Body of pancreas (tissue), 4 donors: ENCODE data around the gene FPGT. TPM values are rescaled to one million over a fixed set of nuclear protein-coding genes. Genes with fewer than 3 reads are reported as not detected.
"Not testable (repeated sequence)": the region's sequence is repeated elsewhere in the genome, so short reads cannot be mapped to it uniquely, and the experiment has no call there.

Experiments
- ATAC-seq: fragments of 150-250 bp; one replicate; pipeline ENCODE4 v1.9.1; 2016
- DNase-seq, 4 donors: peaks; one replicate each; pipeline ENCODE4 v3.0.0-alpha.2; 2019
- H3K27ac ChIP-seq, 4 donors: fragments of 200-600 bp; sonication (generic); 1 replicate in 3 of 4; 2 replicates in 1 of 4; pipeline versions ENCODE4 v1.5.1 to v1.6.1; 2016 to 2019; ENCODE audit warnings: mild to moderate bottlenecking in 1 of 4, mixed read lengths in 1 of 4, moderate library complexity in 1 of 4
- H3K27me3 ChIP-seq, 2 donors: fragments of 200-600 bp; sonication (generic); one replicate each; pipeline ENCODE4 v1.6.0; 2016; ENCODE audit warnings: mild to moderate bottlenecking in 1 of 2
- H3K36me3 ChIP-seq, 2 donors: fragments of 200-600 bp; sonication (generic); replicated peaks in 1 of 2; 2 replicates each; pipeline ENCODE4 v1.5.1; 2016; ENCODE audit warnings: low read depth in 2 of 2; ENCODE audit not compliant: insufficient read depth in 1 of 2
- H3K4me1 ChIP-seq: fragments of 200-600 bp; sonication (generic); one replicate; pipeline ENCODE4 v1.6.0; 2016
- H3K4me3 ChIP-seq, 2 donors: fragments of 200-600 bp; sonication (generic); 1 replicate in 1 of 2; 2 replicates in 1 of 2; pipeline ENCODE4 v1.5.1; 2016 to 2019
- H3K9me3 ChIP-seq, 3 donors: fragments of 200-600 bp; sonication (generic); 1 replicate in 2 of 3; 2 replicates in 1 of 3; pipeline ENCODE4 v1.5.1; 2016
- POLR2A ChIP-seq, 3 donors: fragments of 450-650 bp; IDR thresholded peaks; one replicate each; pipeline ENCODE4 v1.6.1; 2016; ENCODE audit warnings: antibody characterized with exemption in 3 of 3, mild to moderate bottlenecking in 2 of 3
- WGBS, 2 donors: methylation state at CpG; one replicate each; pipeline ENCODE4 v1.1.5; 2017; 5-methylcytosine and 5-hydroxymethylcytosine counted together
- intact Hi-C: fragments of 100-400 bp; cut with DNase I; formaldehyde crosslinking; loops from one replicate; pipeline ENCODE4 v1.15.1; 2023
- total RNA-seq, 2 donors: library from RNA; depleted of rRNA; stranded (reverse); fragments of >200 nt; gene quantifications; one replicate each; pipeline ENCODE4 v1.1.0, GENCODE V29; 2016
- TF ChIP-seq, protein P1 (sequence below), 7 experiments: fragments of 450-650 bp in 4 of 7; fragments of 200-600 bp in 3 of 7; sonication (generic) in 3 of 7; IDR thresholded peaks; one replicate each; pipeline ENCODE4 v1.5.1; 2016 to 2019; ENCODE audit warnings: antibody characterized with exemption in 7 of 7

FPGT gene
- total RNA-seq, 2 donors from 2014 or later, result 8.9 to 15.8 TPM

DNA sequence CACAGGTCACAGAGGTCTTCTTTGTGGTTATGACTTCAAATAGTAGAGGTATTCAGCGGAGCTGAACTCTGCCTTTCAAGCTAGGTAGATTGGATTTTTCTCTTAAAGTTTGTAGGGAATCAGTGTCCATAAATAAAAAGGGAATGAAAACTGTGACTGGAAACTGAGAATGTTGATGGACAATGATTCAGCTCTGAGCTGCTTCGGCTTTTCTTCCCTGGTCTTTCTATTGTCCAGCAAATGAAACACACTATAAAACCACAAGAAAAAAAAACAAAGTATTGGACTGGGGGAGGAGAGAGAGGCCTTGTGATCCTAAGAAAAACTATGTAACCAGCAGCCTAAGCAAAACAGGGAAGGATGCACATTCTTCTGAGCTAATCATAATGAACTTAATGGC is 48.3 kb downstream of the FPGT start:
- H3K27ac ChIP-seq, result no peak overlapping the region
- 72 to 82% methylated on average over 2 of the region's 2 CpGs for WGBS, 2 donors
- no peaks in the 10 kb centered on the region for H3K9me3 ChIP-seq
- intact Hi-C loops, result no loop called here
- ATAC-seq, result no peak
- H3K36me3 ChIP-seq, result no peaks in the 10 kb centered on the region
- H3K4me3 ChIP-seq, result no peak overlapping the region
- TF ChIP-seq POLR2A (IDR thresholded peaks at IDR 0.05), result no peak
- TF ChIP-seq, protein P1, sequence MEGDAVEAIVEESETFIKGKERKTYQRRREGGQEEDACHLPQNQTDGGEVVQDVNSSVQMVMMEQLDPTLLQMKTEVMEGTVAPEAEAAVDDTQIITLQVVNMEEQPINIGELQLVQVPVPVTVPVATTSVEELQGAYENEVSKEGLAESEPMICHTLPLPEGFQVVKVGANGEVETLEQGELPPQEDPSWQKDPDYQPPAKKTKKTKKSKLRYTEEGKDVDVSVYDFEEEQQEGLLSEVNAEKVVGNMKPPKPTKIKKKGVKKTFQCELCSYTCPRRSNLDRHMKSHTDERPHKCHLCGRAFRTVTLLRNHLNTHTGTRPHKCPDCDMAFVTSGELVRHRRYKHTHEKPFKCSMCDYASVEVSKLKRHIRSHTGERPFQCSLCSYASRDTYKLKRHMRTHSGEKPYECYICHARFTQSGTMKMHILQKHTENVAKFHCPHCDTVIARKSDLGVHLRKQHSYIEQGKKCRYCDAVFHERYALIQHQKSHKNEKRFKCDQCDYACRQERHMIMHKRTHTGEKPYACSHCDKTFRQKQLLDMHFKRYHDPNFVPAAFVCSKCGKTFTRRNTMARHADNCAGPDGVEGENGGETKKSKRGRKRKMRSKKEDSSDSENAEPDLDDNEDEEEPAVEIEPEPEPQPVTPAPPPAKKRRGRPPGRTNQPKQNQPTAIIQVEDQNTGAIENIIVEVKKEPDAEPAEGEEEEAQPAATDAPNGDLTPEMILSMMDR (IDR thresholded peaks at IDR 0.05), result no peak
- no peaks in the 10 kb centered on the region for H3K4me1 ChIP-seq
- DNase-seq, result no peak
- H3K27me3 ChIP-seq, result no peaks in the 10 kb centered on the region

DNA sequence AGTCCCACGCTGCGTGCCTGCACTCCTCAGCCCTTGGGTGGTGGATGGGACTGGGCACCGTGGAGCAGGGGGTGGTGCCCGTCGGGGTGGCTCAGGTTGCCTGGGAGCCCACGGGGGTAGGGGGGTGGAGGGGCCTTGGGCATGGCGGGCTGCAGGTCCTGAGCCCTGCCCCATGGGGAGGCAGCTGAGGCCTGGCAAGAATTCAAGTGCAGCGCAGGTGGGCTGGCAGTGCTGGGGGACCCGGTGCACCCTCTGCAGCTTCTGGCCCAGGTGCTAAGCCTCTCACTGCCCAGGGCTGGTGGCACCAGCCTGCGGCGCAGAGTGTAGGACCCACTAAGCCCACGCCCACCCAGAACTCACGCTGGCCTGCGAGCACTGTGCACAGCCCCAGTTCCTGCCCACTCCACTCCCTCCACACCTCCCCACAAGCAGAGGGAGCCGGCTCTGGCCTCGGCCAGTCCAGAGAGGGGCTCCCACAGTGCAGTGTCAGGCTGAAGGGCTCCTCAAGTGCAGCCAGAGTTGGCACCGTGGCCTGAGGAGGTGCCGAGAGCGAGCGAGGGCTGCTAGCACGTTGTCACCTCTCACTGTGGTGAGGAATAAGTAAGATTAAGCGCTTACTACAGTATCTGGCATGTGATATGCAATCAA is 50.0 kb downstream of the FPGT start:
- intact Hi-C loops, result no loop called here
- H3K9me3 ChIP-seq, result no peaks in the 10 kb centered on the region
- DNase-seq, result no peak
- TF ChIP-seq, protein P1 (IDR thresholded peaks at IDR 0.05), result no peak
- no peak for TF ChIP-seq POLR2A (IDR thresholded peaks at IDR 0.05)
- H3K27me3 ChIP-seq, result no peaks in the 10 kb centered on the region
- no peak overlapping the region for H3K27ac ChIP-seq
- no peaks in the 10 kb centered on the region for H3K36me3 ChIP-seq
- no peak overlapping the region for H3K4me3 ChIP-seq
- H3K4me1 ChIP-seq, result no peaks in the 10 kb centered on the region
- WGBS, 2 donors, result 90 to 91% methylated on average over 11 to 22 of the region's 22 CpGs
- no peak for ATAC-seq

DNA sequence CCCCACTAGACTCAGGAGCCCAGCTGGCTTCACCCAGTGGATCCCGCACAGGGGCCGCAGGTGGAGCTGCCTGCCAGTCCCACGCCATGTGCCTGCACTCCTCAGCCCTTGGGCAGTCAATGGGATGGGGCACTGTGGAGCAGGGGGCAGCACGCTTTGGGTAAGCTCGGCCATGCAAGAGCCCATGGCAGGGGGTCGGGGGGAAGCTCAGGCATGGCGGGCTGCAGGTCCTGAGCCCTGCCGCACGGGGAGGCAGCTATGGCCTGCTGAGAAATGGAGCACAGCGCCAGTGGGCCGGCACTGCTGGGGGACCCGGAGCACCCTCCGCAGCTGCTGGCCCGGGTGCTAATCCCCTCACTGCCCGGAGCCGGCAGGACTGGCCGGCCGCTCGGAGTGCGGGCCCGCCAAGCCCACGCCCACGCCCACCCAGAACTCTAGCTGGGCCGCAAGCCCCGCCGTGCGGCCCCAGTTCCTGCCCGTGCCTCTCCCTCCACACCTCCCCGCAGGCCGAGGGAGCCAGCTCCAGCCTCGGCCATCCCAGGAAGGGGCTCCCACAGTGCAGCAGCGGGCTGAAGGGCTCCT is 55.3 kb downstream of the FPGT start:
- H3K36me3 ChIP-seq, H3K9me3 ChIP-seq, ATAC-seq, H3K4me3 ChIP-seq, H3K4me1 ChIP-seq, H3K27ac ChIP-seq, intact Hi-C loops, H3K27me3 ChIP-seq: not testable (repeated sequence)
- 88 to 93% methylated on average over 20 to 29 of the region's 32 CpGs for WGBS, 2 donors
- DNase-seq, result peak in 1 of 4 donors; percentile 9

Other genes starting within 250 kb of the FPGT start
- gene LRRIQ3, start 66 bp upstream of the FPGT start, total RNA-seq, result under 1 TPM in 1 of 2 donors, not detected in 1; 0.26 TPM
- gene TNNI3K, start 37.1 kb downstream of the FPGT start, total RNA-seq, result 10 to 100 TPM in 1 of 2 donors, not detected in 1; 11.5 TPM